NK-92 (cell line): ENCODE measurements around the gene MLH3.
A peak's percentile ranks its signal among the peaks of the same experiment; 100 is the strongest.
"Not testable (repeated sequence)": the region's sequence is repeated elsewhere in the genome, so short reads cannot be mapped to it uniquely, and the experiment has no call there.

Experiments
- DNase-seq: peaks from one replicate; lab custom pipeline; 2025; ENCODE audit not compliant: unreplicated experiment; lab: John Stamatoyannopoulos, UW

The MLH3 gene

GRCh38 chr14:75050852-75051555 is at the start of gene MLH3:
MLH3 (minus strand) TSS chr14:75051467; CDS start chr14:75049655, 1,812 bp downstream.
- DNase-seq: peak; percentile 24

GRCh38 chr14:75098682-75099081 is 47.4 kb upstream of the MLH3 start:
- DNase-seq: no peak

- no peak for DNase-seq
Measured at GRCh38 chr14:75098212-75098611, 46.9 kb upstream of the MLH3 start.

- DNase-seq: no peak
Measured at GRCh38 chr14:75096959-75097358, 45.7 kb upstream of the MLH3 start.

- no peak for DNase-seq
Measured at GRCh38 chr14:75095690-75096089, 44.4 kb upstream of the MLH3 start.

- no peak for DNase-seq
Measured at GRCh38 chr14:75094896-75095295, 43.6 kb upstream of the MLH3 start.

- DNase-seq: no peak
Measured at GRCh38 chr14:75092698-75093097, 41.4 kb upstream of the MLH3 start.

- no peak for DNase-seq
Measured at GRCh38 chr14:75091251-75091650, 40.0 kb upstream of the MLH3 start.

GRCh38 chr14:75090353-75090752 is 39.1 kb upstream of the MLH3 start:
- DNase-seq: no peak

GRCh38 chr14:75088566-75089373 is 37.5 kb upstream of the MLH3 start:
- no peak for DNase-seq

GRCh38 chr14:75088153-75088552 is 36.9 kb upstream of the MLH3 start:
- DNase-seq: no peak

GRCh38 chr14:75084513-75084912 is 33.2 kb upstream of the MLH3 start:
- DNase-seq: no peak

- DNase-seq: no peak
Measured at GRCh38 chr14:75083271-75083670, 32.0 kb upstream of the MLH3 start.

- DNase-seq: no peak
Measured at GRCh38 chr14:75081660-75082229, 30.5 kb upstream of the MLH3 start.

- DNase-seq: no peak
Measured at GRCh38 chr14:75079521-75079920, 28.3 kb upstream of the MLH3 start.

GRCh38 chr14:75077794-75078193 is 26.5 kb upstream of the MLH3 start:
- no peak for DNase-seq

GRCh38 chr14:75070383-75070782 is 19.1 kb upstream of the MLH3 start:
- no peak for DNase-seq

GRCh38 chr14:75069811-75070145 is 18.5 kb upstream of the MLH3 start:
- no peak for DNase-seq

GRCh38 chr14:75069121-75069810 is 18.0 kb upstream of the MLH3 start, which contains the start of gene ZC2HC1C:
ZC2HC1C (plus strand) TSS chr14:75069641; CDS start chr14:75070574, 933 bp downstream.
- DNase-seq: no peak

GRCh38 chr14:75068294-75069120 is 17.2 kb upstream of the MLH3 start:
- no peak for DNase-seq

GRCh38 chr14:75067765-75068164 is 16.5 kb upstream of the MLH3 start:
- DNase-seq: not testable (repeated sequence)
